ENCODE results near the gene GABBR2. TPM values are rescaled to one million over a fixed set of nuclear protein-coding genes. Genes with fewer than 3 reads are reported as not detected.

The GABBR2 gene
- total RNA-seq, 2 donors from 2014 or later: 1.2 to 1.3 TPM

DNA sequence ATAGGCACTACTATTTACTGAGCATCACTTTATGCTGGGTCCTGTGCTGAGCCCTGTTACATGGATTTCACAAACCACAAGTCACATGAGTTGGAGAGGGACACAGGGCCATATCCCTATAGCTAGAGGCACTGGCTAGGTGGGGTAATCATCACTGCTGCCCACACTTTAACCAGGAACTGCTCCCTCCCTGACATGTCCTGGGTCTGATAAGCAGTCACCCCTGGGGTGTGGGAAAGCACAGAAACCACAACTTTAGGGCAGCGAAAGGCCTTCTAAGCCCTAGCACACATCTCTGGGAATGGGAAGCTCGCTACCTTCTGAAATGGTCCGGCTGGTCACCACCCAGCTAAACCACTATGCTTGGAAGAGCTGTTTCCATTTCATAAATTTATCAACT is 468.3 kb downstream of the GABBR2 start:
- Histone ChIP-seq H3K4me1 (ENCODE audit: control insufficient read depth, insufficient read depth, low read length) (no peaks in the 10 kb centered on the region), H3K27ac (ENCODE audit: low read depth, low read length) (no peak overlapping the region), H3K4me3 (ENCODE audit: low read length) (no peak overlapping the region), H3K27me3 (ENCODE audit: control insufficient read depth, insufficient read depth, low read length, poor library complexity, severe bottlenecking) (no peaks in the 10 kb centered on the region), H3K36me3 (ENCODE audit: control insufficient read depth, insufficient read depth, low read length) (peaks cover 9% of the 10 kb centered on the region), H3K9ac (ENCODE audit: extremely low read depth, low read length, poor library complexity, severe bottlenecking) (no peak overlapping the region), H3K9me3 (ENCODE audit: control insufficient read depth, low read length) (no peaks in the 10 kb centered on the region)
- no peak for TF ChIP-seq CTCF (conservative IDR thresholded peaks at IDR 0.05)
- H3K9me3 Mint-ChIP-seq: no peaks in the 10 kb centered on the region
- H3K4me1 Mint-ChIP-seq: peaks cover 6% of the 10 kb centered on the region
- no peaks in the 10 kb centered on the region for H3K27me3 Mint-ChIP-seq (ENCODE audit: insufficient read depth)
- no peak overlapping the region for H3K4me3 Mint-ChIP-seq
- 88 to 94% methylated on average over 3 of the region's 3 CpGs for WGBS, 2 experiments (ENCODE audit: insufficient coverage in 1 of 2, insufficient read length in 1 of 2)
- no peak for DNase-seq
- peaks cover 1% of the 10 kb centered on the region for H3K36me3 Mint-ChIP-seq (ENCODE audit: low read depth)
- H3K27ac Mint-ChIP-seq: no peak overlapping the region

Other genes with a start within 250 kb of the GABBR2 start
- gene ANKS6, start 87.6 kb upstream of the GABBR2 start, total RNA-seq: 10 to 100 TPM; 41.7 to 55.2 TPM
- gene GALNT12, start 98.7 kb upstream of the GABBR2 start, total RNA-seq: 10 to 100 TPM; 24.0 to 56.3 TPM
- gene COL15A1, start 235.0 kb upstream of the GABBR2 start, total RNA-seq: under 1 TPM in 1 of 2 donors, not detected in 1; 0.27 TPM